K562 (cell line): ENCODE measurements around the gene PEX3. TPM values are rescaled to one million over a fixed set of nuclear protein-coding genes. Genes with fewer than 3 reads are reported as not detected.

Experiments used
- ATAC-seq: fragments of 200-7000 bp; cut with Tn5 transposase; 3 replicates; pipeline ENCODE4 v1.9.1; 2020; ENCODE audit warnings: moderate library complexity
- BruUV-seq: library from RNA; stranded (reverse); fragments of 400-500 nt; replicated peaks from 2 replicates; lab custom pipeline; 2021; lab: Mats Ljungman, UMichigan
- CTCF ChIA-PET: fragments of 300-600 bp; formaldehyde crosslinking; extraction: SDS; loops from one replicate; lab custom pipeline; 2021; ENCODE audit warnings: low intra/inter-chr PET ratio; lab: Yijun Ruan, JAX
- POLR2A ChIA-PET: fragments of 300-600, 350-650 bp; sonication (Branson Sonifier 250); formaldehyde crosslinking; extraction: SDS; loops from one replicate; lab custom pipeline; 2021; ENCODE audit warnings: antibody characterized with exemption, inconsistent platforms; lab: Yijun Ruan, JAX
- DNase-seq, 4 experiments: peaks; one replicate each; pipeline versions ENCODE4 v3.0.0 to v3.0.0-alpha.2; 2011 to 2018; ENCODE audit warnings: low spot score in 3 of 4, mixed read lengths in 3 of 4; ENCODE audit errors: extremely low read depth in 1 of 4
- FAIRE-seq: peaks from 2 replicates; lab custom pipeline; 2011; peaks lifted over from hg19 to GRCh38; lab: Jason Lieb, UNC
- H2AFZ ChIP-seq: 2 replicates; pipeline ENCODE4 v1.6.0; 2011; ENCODE audit warnings: low read depth, low read length, control low read depth, inconsistent platforms
- H3K27ac ChIP-seq: fragments of 200-600 bp; 3 replicates; pipeline ENCODE4 v1.8.0; 2011; ENCODE audit warnings: low read depth, mild to moderate bottlenecking, control low read depth, inconsistent platforms, low read length, moderate library complexity, mixed read lengths; ENCODE audit errors: extremely low read depth
- H3K27me3 ChIP-seq, 2 experiments: fragments of 300-600 bp in 1 of 2; 2 replicates in 1 of 2; 3 replicates in 1 of 2; pipeline versions ENCODE4 v1.6.0 to v1.8.0; 2011; ENCODE audit warnings: inconsistent platforms in 2 of 2, low read length in 2 of 2, mild to moderate bottlenecking in 1 of 2, mixed read lengths in 1 of 2, moderate library complexity in 1 of 2; ENCODE audit not compliant: control insufficient read depth in 2 of 2, insufficient read depth in 2 of 2
- H3K36me3 ChIP-seq: fragments of 300-600 bp; 3 replicates; pipeline ENCODE4 v1.8.0; 2011; ENCODE audit warnings: mild to moderate bottlenecking, low read length, inconsistent platforms; ENCODE audit not compliant: control insufficient read depth, insufficient read depth
- H3K4me1 ChIP-seq, 2 experiments: fragments of 200-600 bp in 1 of 2; replicated peaks in 1 of 2; 2 replicates in 1 of 2; 3 replicates in 1 of 2; pipeline versions ENCODE4 v1.5.1 to v1.8.0; 2011; ENCODE audit warnings: inconsistent platforms in 2 of 2, low read length in 2 of 2, mild to moderate bottlenecking in 1 of 2, mixed read lengths in 1 of 2, moderate library complexity in 1 of 2; ENCODE audit not compliant: control insufficient read depth in 2 of 2, insufficient read depth in 2 of 2
- H3K4me2 ChIP-seq: 2 replicates; pipeline ENCODE4 v1.6.1; 2011; ENCODE audit warnings: low read length, control low read depth, inconsistent platforms, mixed read lengths; ENCODE audit not compliant: insufficient read depth
- H3K4me3 ChIP-seq: fragments of 200-600 bp; sonication (generic), shearing (Covaris generic); 2 replicates; pipeline ENCODE4 v1.5.1; 2016; ENCODE audit warnings: control low read depth, inconsistent platforms
- H3K79me2 ChIP-seq: fragments of 200-600 bp; 3 replicates; pipeline ENCODE4 v1.8.0; 2011; ENCODE audit warnings: low read length, inconsistent platforms; ENCODE audit not compliant: control insufficient read depth, insufficient read depth
- H3K9ac ChIP-seq, 2 experiments: 2 replicates each; pipeline versions ENCODE4 v1.6.0 to v1.6.1; 2011; ENCODE audit warnings: low read depth in 2 of 2, low read length in 2 of 2, control low read depth in 1 of 2, inconsistent platforms in 1 of 2, mild to moderate bottlenecking in 1 of 2, mixed read lengths in 1 of 2; ENCODE audit not compliant: insufficient read depth in 1 of 2
- H3K9me1 ChIP-seq: one replicate; pipeline ENCODE4 v1.6.0; 2011; ENCODE audit warnings: inconsistent platforms, mild to moderate bottlenecking, low read length, moderate library complexity; ENCODE audit not compliant: control insufficient read depth, insufficient read depth
- H3K9me3 ChIP-seq: replicated peaks from 2 replicates; pipeline ENCODE4 v1.5.1; 2011; ENCODE audit warnings: low read depth, low read length, inconsistent platforms; ENCODE audit not compliant: control insufficient read depth, insufficient read depth
- H4K20me1 ChIP-seq: replicated peaks from 2 replicates; pipeline ENCODE4 v1.6.1; 2011; ENCODE audit warnings: low read length, inconsistent platforms, mixed read lengths; ENCODE audit not compliant: control insufficient read depth, insufficient read depth
- GABPB2 ChIP-seq: fragments of 250-450 bp; sonication (Bioruptor Pico); conservative IDR thresholded peaks from 2 replicates; pipeline ENCODE4 v1.5.1; 2021; ENCODE audit warnings: mild to moderate bottlenecking
- ZBTB40 ChIP-seq, 2 experiments: fragments of 450-650 bp in 1 of 2; sonication (generic) in 1 of 2; formaldehyde crosslinking in 1 of 2; IDR thresholded peaks; 2 replicates each; pipeline versions ENCODE4 v1.7.1 to v1.9.0; 2016 to 2022; ENCODE audit warnings: inconsistent platforms in 1 of 2, mild to moderate bottlenecking in 1 of 2, missing genetic modification reagents in 1 of 2
- WGBS: fragments of 100-300 bp; shearing (Covaris generic); methylation state at CpG from one replicate; pipeline ENCODE4 v1.1.6; 2016; ENCODE audit warnings: low coverage, mixed read lengths; ENCODE audit not compliant: insufficient coverage; ENCODE audit errors: missing lambda C conversion rate; 5-methylcytosine and 5-hydroxymethylcytosine counted together
- in situ Hi-C: fragments of 300-500 bp; cut with MboI; formaldehyde crosslinking; loops from 4 replicates; pipeline ENCODE4 v1.15.0; 2018; ENCODE audit warnings: inconsistent platforms, mixed read lengths
- intact Hi-C: fragments of 100-400 bp; cut with micrococcal nuclease; formaldehyde crosslinking; loops from 2 replicates; pipeline ENCODE4 v1.14.2; 2022
- polyA plus RNA-seq, 8 experiments: library from polyadenylated mRNA; depleted of rRNA in 4 of 8; stranded (reverse) in 5 of 8; unstranded in 3 of 8; fragments of >200 nt; fragmentation: Nextera tagmentation in 2 of 8; fragmentation: Illumina TruSeq in 1 of 8; extraction: Ambion mirVana in 2 of 8; extraction: Trizol in 1 of 8; gene quantifications; 2 replicates each; pipeline versions ENCODE4 v1.2.1 to v1.2.3, GENCODE V29; 2011 to 2014; ENCODE audit warnings: inconsistent platforms in 1 of 8, missing spikeins in 1 of 8
- total RNA-seq, 7 experiments: library from RNA; depleted of rRNA in 6 of 7; stranded (reverse); fragments of >200 nt in 6 of 7; fragmentation: Illumina TruSeq in 2 of 7; extraction: Trizol in 2 of 7; gene quantifications; 2 replicates each; pipeline versions ENCODE4 v1.2.1 to v1.2.3, GENCODE V29; 2011 to 2021; ENCODE audit warnings: low replicate concordance in 1 of 7

PEX3 gene
- total and polyA plus RNA-seq, 9 of the 15 experiments (the other 6 are each of a cell fraction or from before 2014, with no cell fraction given): 17.3 to 69.6 (median 32.7) TPM

- Histone ChIP-seq H3K36me3 (no peaks in the 10 kb centered on the region), H4K20me1 (no peaks in the 10 kb centered on the region; the same call in 1 of the 2 replicates), H3K9me1 (no peaks in the 10 kb centered on the region), H3K9ac (no peak overlapping the region), H3K9me3 (no peaks in the 10 kb centered on the region), H3K4me2 (no peak overlapping the region), H3K4me1 (no peaks in the 10 kb centered on the region), H3K27ac (no peak overlapping the region), H3K79me2 (no peaks in the 10 kb centered on the region), H3K4me3 (no peak overlapping the region), H3K27me3 (no peaks in the 10 kb centered on the region), H2AFZ (no peak overlapping the region)
- ATAC-seq (no peak), FAIRE-seq (no peak), DNase-seq (no peak)
- in situ Hi-C loops: no loop called here
- WGBS: 66% methylated on average over 3 of the region's 3 CpGs
- TF ChIP-seq ZBTB40 (IDR thresholded peaks at IDR 0.05) (peak; percentile 91), ZBTB40 (CRISPR knock-in tag; IDR thresholded peaks at IDR 0.05) (peak; percentile 90), GABPB2 (CRISPR knock-in tag) (no peak)
- CTCF ChIA-PET: no interaction called here
- intact Hi-C loops: no loop called here
- POLR2A ChIA-PET: interaction anchor here (0.9 to 1.3 kb wide), 2 partner anchors 10 to 25 kb away, joined by 3 read pairs; partner anchors contain the start of gene FUCA2
- no TSS peak for BruUV-seq
Observed at GRCh38 chr6:143486752-143487151, 36.1 kb downstream of the PEX3 start.
